C4-2B (cell line): ENCODE measurements around the gene MAN1A1.

Experiments
- CTCF ChIP-seq: fragments of 450-650 bp; conservative IDR thresholded peaks from 2 replicates; pipeline ENCODE4 v1.5.1; 2017; ENCODE audit warnings: mild to moderate bottlenecking
- ZFX ChIP-seq: fragments of 450-650 bp; IDR thresholded peaks from 2 replicates; pipeline ENCODE4 v1.6.1; 2017

GRCh38 chr6:119384444-119384843, 34.9 kb upstream of the MAN1A1 start:
- TF ChIP-seq CTCF (no peak), ZFX (no peak)
